ENCODE measurements around the gene GAD2. TPM values are rescaled to one million over a fixed set of nuclear protein-coding genes. Genes with fewer than 3 reads are reported as not detected.
"Not testable (repeated sequence)": the region's sequence is repeated elsewhere in the genome, so short reads cannot be mapped to it uniquely, and the experiment has no call there.

Gene GAD2
- total RNA-seq, 4 donors from 2014 or later, result not detected

- no peak for DNase-seq
- H3K27ac ChIP-seq, result no peak overlapping the region
- TF ChIP-seq CTCF (IDR thresholded peaks at IDR 0.05), result no peak
- TF ChIP-seq POLR2A (IDR thresholded peaks at IDR 0.05), result no peak
- no peaks in the 10 kb centered on the region for H3K9me3 ChIP-seq
- no peaks in the 10 kb centered on the region for H3K4me1 ChIP-seq
- H3K36me3 ChIP-seq, result no peaks in the 10 kb centered on the region
- no peak overlapping the region for H3K4me3 ChIP-seq
- H3K27me3 ChIP-seq, result no peaks in the 10 kb centered on the region
Observed at GRCh38 chr10:26336979-26337378, 120.4 kb downstream of the GAD2 start.

DNA sequence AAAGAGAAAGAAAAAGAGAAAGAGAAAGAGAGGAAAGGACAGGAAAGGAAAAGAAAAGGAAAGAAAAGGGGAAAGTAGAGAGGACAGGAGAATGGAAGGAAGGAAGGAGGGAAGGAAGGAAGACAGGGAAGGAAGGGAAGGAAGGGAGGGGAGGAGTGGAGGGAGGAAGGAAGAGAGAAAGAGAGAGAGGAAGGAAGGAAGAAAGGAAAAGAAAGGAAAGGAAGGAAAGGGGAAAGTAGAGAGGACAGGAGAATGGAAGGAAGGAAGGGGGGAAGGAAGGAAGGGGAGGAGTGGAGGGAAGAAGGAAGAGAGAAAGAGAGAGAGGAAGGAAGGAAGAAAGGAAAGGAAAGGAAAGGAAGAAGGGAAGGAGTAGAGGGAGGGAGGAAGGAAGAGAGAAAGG, 125.1 kb downstream of the GAD2 start:
- Histone ChIP-seq H3K36me3 (no peaks in the 10 kb centered on the region), H3K9me3 (no peaks in the 10 kb centered on the region), H3K4me1 (no peaks in the 10 kb centered on the region), H3K27ac (no peak overlapping the region), H3K27me3 (no peaks in the 10 kb centered on the region), H3K4me3 (no peak overlapping the region)
- TF ChIP-seq POLR2A (IDR thresholded peaks at IDR 0.05) (no peak), CTCF (IDR thresholded peaks at IDR 0.05) (no peak)
- DNase-seq, result no peak

GRCh38 chr10:26348821-26349417, 132.3 kb downstream of the GAD2 start:
- not testable (repeated sequence) for H3K4me3 ChIP-seq, H3K27ac ChIP-seq, DNase-seq, H3K36me3 ChIP-seq, H3K27me3 ChIP-seq, H3K4me1 ChIP-seq, H3K9me3 ChIP-seq

Other genes with a start within 250 kb of the GAD2 start
- 10 to 100 TPM in 1 of 4 donors, 1 to 10 TPM in 3; 3.3 to 32.2 (median 4.9) TPM for gene APBB1IP, start 221.6 kb downstream of the GAD2 start, total RNA-seq

Measured in Peyer's patch (tissue), 4 donors.